Germinal center (tissue), 1 donor: ENCODE data around the gene GUCA2A.

Experiments
- DNase-seq: peaks from one replicate; pipeline ENCODE4 v3.0.0; 2012; ENCODE audit warnings: mixed read lengths, low spot score

Gene GUCA2A

DNA sequence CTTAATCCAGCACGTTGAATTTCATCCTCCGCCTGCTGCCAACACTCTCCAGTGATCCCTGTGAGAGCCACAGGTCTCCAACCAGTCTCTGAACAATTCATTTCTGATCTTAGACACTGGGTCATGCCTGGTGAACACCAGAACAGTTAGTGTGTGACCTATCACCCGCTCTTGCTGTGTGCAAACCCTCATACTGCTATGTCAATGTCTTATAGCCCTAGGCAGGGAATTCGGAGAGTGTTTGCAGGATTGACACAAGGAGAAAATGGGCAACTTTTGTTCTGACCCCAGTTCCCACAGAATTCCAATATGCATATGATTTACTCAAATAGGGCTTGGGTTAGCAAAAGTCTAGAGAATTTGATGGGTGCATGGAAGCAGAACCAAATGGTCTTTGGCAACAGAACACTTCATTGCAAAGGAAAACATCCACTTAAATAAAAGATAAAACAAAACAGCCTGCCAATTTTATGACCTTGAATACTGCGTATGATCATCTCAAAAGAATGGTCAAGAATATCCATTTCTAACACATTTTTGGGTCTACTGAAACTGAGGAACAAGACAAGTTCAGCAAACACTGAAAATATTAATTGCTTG lies 34.4 kb downstream of the GUCA2A start:
- no peak for DNase-seq

DNA sequence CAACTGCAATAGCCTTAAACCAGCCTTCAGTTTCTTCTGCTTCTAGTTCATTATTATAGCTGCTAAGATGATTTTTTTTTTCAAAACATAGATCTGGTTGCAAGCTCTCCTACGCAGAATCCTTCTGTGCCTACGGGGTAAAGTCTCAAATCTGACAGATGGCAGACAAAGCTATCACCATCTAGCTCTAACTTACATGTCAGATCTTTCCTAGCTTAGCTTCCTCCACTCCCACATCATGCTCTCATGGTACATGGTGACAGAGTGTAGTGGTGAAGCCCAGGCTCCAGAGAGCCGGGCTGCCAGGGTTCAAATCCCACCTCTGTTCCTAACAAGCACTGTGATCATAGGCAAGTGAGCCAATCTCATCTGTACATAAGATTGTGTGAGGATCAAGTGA lies 35.6 kb downstream of the GUCA2A start:
- DNase-seq, result no peak

DNA sequence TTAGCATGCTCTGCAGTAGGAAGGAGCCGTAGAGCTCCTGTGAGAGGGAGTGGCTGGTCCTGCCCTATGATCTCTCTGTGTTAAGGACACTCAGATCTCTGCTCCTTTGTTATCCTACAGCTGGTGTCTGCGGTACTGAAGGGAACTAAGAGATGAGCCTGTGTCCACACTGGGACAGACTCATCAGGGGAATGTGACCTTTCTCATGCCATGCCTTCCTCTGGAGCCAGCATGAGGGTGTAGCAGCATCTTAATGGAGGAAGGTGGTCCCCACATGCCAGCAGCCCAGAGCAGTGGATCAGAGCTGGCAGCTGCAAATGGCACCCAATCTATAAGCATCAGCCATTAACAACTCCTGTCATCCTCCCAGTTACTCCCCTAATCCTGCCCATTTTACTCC lies 36.0 kb downstream of the GUCA2A start:
- DNase-seq, result no peak

DNA sequence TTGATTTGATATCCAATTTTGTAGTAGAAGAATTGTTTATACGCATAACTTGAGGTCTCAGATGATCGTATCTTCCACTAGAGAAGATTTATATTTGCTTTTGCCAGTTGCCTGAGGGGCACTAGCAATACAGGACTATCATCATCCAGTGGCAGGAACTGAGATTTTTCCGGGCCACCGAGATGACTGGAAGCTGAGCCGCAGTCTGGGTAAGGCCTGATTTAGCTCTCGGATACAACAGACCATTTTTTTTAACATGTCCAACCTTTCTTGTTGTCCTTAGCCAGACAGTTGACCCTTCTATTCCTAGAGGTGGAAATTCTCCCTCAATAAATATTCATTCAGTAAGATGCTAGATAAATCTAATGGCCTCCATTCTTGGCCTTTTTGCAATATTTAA lies 36.8 kb downstream of the GUCA2A start:
- no peak for DNase-seq

DNA sequence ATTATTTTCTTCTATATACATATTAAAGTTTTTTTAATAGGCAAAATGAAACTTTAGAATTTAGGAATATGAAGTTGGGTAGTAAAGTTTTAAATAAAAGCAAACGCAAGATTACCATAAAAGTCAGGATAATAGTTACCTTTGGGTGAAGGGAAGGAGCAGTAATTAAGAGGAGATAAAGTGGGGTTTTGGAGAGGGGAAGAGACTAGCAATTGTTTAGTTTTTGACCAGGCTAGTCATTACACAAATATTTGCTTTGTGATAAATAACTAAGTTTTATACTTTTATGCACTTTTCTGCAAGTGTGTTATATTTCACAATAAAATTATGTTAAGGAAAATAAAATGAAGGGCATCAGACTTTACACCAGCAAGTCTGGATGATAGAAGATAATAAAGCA lies 39.0 kb downstream of the GUCA2A start:
- no peak for DNase-seq

DNA sequence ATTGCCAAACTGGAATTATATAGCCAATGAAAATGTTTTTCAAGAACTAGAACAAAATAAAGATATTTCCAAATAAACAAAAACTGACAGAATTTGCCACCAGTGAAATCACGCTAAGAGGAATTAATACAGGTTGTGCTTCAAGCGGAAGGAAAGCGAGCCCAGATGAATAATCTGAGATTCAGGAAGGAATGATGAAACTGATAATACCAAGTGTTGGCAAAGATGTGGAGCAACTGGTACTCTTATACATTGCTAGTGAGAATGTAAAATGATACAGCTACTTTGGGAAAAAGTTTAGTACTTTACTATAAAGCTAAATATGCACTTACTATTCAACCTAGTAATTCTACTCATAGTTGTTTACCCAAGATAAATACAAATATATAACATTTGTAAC lies 42.1 kb downstream of the GUCA2A start:
- DNase-seq, result no peak

DNA sequence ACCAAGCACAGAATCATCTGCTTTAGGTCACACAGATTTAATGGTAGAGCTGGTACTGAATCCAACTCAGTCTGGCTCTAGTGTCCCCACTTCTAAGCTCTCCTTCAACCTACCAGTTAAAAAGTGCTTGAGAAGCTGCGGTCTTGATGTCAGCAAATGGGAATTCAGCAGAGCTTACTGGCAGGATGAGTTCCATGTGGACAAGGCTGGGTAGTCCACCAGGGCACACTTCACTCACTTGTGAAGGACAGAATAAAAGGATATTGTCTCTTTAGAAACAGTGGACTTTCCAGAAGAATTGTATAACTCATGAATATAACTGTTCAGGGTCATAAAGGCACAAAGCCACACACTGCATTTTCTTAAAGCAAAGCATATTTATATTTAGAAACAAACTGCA lies 46.4 kb downstream of the GUCA2A start:
- DNase-seq, result no peak

DNA sequence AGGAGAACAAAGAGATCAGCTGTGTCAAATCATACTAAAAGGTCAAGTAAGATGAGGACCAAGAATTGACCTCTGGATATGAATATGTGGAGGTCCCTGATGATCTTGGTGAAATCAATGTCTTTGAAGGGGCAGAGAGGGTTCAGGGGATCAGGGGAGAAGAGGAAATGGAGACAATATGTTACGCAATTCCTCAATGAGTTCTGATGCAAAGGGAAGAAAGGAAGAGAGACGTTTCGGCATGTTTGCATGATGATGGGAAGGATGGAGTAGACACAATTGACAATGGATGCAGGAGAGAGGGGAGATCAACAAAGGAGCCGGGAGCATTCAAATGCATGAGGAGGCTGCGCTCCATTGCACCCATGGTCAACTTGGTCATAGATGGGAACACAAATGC lies 47.3 kb downstream of the GUCA2A start:
- DNase-seq, result no peak

DNA sequence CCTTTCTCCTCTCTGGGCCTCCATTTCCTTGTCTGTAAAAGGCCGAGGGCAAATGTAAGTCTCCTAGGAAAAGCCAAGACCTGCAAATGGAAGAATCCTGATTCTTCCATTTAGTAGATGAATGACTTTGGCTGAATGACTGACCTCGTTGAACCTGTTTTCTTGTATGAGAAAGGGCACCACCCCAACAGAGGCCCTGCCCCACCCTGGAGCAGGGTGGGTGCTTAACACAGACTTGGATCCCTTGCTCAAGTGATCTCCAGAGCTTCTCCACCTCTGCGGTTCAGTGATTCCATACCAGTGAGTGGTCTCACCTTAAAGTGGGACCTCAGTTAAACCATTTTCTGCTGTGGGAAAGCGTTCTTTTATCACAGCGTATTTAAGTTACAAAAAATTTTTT lies 50.3 kb downstream of the GUCA2A start:
- no peak for DNase-seq
